Prostate gland (tissue), 2 donors: ENCODE results near the gene LMLN.

ENCODE experiments used
- POLR2AphosphoS5 ChIP-seq: sonication (generic); formaldehyde crosslinking; IDR thresholded peaks from one replicate; pipeline ENCODE4 v1.6.1; 2017; ENCODE audit warnings: antibody characterized with exemption
- TF ChIP-seq, protein P1 (sequence below), 4 experiments: fragments of 200-600 bp in 2 of 4; fragments of 450-650 bp in 2 of 4; sonication (generic) in 2 of 4; IDR thresholded peaks; 1 replicate in 3 of 4; 2 replicates in 1 of 4; pipeline ENCODE4 v1.5.1; 2016 to 2019; ENCODE audit warnings: antibody characterized with exemption in 4 of 4, mild to moderate bottlenecking in 2 of 4, moderate library complexity in 2 of 4

DNA sequence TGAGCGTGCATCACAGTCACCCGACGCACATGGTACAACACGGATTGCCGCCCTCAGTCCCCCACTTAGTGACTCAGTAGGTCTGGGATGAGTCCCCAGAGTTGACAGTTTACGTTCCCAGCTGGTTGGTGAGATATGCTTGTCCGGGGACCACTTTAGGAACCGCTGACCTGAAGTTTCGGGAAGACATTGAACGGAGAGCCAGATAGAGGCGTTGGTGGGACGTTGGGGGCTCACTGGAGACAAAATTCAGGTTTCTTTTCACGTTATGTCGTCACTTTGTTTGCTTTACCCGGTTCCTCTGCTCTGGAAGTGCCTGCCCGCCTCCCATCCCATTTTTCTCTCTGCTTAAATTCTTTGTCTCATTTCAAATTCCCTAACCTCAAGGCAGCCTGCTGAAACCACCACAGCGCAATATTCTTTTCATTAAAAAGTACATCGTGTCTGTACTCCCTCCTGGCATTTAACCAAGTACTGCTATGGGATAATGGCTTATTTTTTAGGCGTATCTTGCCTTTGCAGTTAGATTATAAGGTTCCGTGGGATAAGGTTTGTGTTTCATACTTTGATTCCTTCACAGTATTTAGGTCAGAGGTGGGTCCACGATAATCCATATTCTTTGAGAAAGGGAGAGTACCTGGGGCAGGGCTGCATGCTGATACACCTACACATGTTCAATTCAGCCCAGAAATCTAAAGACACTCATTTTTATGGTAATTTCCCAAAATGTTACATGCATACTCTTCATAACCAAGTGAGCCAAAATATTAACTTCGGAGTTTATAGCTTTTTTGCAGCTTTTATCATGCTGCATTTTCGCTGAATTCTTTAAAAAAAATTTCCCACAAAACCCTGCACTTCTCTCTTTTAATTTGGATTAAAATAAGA, 921 bp downstream of the LMLN start:
- TF ChIP-seq, protein P1, sequence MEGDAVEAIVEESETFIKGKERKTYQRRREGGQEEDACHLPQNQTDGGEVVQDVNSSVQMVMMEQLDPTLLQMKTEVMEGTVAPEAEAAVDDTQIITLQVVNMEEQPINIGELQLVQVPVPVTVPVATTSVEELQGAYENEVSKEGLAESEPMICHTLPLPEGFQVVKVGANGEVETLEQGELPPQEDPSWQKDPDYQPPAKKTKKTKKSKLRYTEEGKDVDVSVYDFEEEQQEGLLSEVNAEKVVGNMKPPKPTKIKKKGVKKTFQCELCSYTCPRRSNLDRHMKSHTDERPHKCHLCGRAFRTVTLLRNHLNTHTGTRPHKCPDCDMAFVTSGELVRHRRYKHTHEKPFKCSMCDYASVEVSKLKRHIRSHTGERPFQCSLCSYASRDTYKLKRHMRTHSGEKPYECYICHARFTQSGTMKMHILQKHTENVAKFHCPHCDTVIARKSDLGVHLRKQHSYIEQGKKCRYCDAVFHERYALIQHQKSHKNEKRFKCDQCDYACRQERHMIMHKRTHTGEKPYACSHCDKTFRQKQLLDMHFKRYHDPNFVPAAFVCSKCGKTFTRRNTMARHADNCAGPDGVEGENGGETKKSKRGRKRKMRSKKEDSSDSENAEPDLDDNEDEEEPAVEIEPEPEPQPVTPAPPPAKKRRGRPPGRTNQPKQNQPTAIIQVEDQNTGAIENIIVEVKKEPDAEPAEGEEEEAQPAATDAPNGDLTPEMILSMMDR (IDR thresholded peaks at IDR 0.05): no peak
- TF ChIP-seq POLR2AphosphoS5: no peak
